ENCODE data around the gene CDC14A.

DNA sequence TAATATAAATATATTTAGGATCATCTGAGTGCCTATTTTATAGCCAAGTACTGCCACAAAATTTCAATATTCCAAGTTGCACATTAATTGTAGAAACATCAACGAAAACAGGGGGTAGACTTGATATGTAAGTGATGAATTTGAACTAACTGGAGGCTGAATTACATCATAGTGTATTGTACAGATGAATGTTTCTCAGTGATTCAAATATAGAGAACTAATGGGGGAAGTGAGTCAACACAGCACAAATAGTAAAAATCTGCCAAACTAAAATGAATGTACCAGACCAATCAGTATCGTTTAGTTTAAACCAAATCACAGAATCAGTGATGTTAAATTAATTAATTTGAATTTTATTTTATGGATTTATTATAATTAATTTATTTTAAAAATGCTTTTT lies 43.5 kb upstream of the CDC14A start:
- TF ChIP-seq SMC3 (conservative IDR thresholded peaks at IDR 0.05; ENCODE audit: poor library complexity) (no peak), EZH2 (IDR thresholded peaks at IDR 0.05; ENCODE audit: borderline replicate concordance, insufficient read depth, low read length, poor library complexity, severe bottlenecking) (no peak), TAF1 (IDR thresholded peaks at IDR 0.05; ENCODE audit: low read depth) (no peak), RAD21 (conservative IDR thresholded peaks at IDR 0.05) (no peak), POLR2AphosphoS5 (IDR thresholded peaks at IDR 0.05) (no peak), MXI1 (conservative IDR thresholded peaks at IDR 0.05; ENCODE audit: poor library complexity, severe bottlenecking) (no peak), EP300 (conservative IDR thresholded peaks at IDR 0.05; ENCODE audit: poor library complexity, severe bottlenecking) (no peak)
- TF ChIP-seq, protein P1, sequence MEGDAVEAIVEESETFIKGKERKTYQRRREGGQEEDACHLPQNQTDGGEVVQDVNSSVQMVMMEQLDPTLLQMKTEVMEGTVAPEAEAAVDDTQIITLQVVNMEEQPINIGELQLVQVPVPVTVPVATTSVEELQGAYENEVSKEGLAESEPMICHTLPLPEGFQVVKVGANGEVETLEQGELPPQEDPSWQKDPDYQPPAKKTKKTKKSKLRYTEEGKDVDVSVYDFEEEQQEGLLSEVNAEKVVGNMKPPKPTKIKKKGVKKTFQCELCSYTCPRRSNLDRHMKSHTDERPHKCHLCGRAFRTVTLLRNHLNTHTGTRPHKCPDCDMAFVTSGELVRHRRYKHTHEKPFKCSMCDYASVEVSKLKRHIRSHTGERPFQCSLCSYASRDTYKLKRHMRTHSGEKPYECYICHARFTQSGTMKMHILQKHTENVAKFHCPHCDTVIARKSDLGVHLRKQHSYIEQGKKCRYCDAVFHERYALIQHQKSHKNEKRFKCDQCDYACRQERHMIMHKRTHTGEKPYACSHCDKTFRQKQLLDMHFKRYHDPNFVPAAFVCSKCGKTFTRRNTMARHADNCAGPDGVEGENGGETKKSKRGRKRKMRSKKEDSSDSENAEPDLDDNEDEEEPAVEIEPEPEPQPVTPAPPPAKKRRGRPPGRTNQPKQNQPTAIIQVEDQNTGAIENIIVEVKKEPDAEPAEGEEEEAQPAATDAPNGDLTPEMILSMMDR (IDR thresholded peaks at IDR 0.05; ENCODE audit: poor library complexity, severe bottlenecking), result no peak
- TF ChIP-seq, protein P2, sequence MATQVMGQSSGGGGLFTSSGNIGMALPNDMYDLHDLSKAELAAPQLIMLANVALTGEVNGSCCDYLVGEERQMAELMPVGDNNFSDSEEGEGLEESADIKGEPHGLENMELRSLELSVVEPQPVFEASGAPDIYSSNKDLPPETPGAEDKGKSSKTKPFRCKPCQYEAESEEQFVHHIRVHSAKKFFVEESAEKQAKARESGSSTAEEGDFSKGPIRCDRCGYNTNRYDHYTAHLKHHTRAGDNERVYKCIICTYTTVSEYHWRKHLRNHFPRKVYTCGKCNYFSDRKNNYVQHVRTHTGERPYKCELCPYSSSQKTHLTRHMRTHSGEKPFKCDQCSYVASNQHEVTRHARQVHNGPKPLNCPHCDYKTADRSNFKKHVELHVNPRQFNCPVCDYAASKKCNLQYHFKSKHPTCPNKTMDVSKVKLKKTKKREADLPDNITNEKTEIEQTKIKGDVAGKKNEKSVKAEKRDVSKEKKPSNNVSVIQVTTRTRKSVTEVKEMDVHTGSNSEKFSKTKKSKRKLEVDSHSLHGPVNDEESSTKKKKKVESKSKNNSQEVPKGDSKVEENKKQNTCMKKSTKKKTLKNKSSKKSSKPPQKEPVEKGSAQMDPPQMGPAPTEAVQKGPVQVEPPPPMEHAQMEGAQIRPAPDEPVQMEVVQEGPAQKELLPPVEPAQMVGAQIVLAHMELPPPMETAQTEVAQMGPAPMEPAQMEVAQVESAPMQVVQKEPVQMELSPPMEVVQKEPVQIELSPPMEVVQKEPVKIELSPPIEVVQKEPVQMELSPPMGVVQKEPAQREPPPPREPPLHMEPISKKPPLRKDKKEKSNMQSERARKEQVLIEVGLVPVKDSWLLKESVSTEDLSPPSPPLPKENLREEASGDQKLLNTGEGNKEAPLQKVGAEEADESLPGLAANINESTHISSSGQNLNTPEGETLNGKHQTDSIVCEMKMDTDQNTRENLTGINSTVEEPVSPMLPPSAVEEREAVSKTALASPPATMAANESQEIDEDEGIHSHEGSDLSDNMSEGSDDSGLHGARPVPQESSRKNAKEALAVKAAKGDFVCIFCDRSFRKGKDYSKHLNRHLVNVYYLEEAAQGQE (IDR thresholded peaks at IDR 0.05; ENCODE audit: borderline replicate concordance), result no peak
